GM19468 (cell line): ENCODE measurements around the gene SLC7A5.
"Not testable (repeated sequence)": the region's sequence is repeated elsewhere in the genome, so short reads cannot be mapped to it uniquely, and the experiment has no call there.

Source experiments
- ATAC-seq: cut with Tn5 transposase; IDR thresholded peaks from one replicate; pipeline ENCODE4 v1.9.1; 2021; ENCODE audit warnings: mild to moderate bottlenecking, moderate library complexity, moderate number of reproducible peaks; ENCODE audit not compliant: unreplicated experiment; ENCODE audit errors: extremely low read depth

Gene SLC7A5

DNA sequence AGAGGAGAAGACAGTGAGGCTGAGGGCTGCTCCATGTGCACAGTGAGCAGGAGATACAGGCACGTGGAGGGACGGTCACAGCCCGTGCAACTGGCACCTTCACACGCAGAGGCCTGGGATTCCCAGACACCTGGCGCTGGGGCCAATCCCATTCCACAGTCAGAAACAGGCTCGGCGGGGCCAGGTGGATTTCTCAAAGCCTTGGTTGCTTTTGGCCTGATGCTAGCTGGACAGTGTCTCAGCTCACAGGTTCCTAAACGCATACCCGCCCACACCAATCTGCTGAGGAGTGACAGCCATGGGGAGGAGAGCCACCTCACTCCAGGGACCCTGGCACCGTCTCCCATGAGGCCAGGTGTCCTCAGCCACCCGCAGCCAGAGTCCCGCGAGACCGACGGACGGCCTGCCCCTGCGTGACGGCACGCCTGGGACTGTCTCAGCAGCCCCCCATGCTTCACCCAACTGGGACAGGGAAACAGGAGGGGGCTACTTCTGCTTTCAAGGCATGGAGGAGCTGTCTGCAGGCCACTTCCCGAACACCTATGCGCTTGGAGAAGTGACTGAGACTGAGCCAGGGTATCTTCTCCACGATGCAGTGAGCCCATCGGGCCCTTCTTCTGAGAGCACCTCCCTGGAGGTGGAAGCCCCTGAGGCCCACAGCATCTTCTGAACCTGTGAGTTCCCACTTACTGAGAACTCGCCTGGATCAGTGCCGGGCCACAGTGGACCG, 6.5 kb downstream of the SLC7A5 start:
- not testable (repeated sequence) for ATAC-seq

GRCh38 chr16:87861300-87862099, 7.8 kb downstream of the SLC7A5 start:
- not testable (repeated sequence) for ATAC-seq

DNA sequence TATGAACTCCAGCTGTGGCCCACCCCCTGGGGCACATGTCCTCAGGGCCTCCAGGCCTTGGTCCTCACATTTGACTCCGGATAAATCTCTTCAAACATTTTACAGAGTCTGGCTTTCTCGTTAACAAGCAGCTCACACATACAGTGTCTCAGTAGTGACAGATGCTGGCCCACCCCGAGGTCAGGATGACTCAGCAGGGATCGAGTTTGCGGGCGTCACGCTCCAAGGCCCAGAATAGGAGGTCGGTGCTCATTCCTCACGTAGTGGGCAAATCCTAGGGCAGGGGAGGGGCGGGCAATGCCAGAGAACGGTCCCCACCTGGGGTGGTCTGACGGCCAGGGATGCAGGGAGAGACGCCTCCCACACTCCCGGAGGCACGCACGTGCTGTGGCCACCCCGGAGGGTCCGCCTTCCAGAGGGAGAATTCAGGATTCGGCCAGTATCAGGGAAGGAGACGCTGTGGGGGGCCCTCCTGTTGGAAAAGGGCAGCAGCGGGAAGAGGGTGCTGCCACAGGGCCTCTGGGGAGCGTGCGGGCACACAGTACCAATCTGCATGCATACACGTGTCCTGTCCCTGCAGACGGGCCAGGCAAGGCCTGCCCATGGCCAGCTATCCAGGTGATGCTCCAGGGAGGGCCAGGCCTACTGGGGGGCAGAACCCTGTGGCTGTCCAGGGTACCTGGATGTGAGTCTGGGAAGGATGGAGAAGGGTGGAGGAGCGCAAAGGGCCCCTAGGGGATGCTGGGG, 8.6 kb downstream of the SLC7A5 start:
- no peak for ATAC-seq

DNA sequence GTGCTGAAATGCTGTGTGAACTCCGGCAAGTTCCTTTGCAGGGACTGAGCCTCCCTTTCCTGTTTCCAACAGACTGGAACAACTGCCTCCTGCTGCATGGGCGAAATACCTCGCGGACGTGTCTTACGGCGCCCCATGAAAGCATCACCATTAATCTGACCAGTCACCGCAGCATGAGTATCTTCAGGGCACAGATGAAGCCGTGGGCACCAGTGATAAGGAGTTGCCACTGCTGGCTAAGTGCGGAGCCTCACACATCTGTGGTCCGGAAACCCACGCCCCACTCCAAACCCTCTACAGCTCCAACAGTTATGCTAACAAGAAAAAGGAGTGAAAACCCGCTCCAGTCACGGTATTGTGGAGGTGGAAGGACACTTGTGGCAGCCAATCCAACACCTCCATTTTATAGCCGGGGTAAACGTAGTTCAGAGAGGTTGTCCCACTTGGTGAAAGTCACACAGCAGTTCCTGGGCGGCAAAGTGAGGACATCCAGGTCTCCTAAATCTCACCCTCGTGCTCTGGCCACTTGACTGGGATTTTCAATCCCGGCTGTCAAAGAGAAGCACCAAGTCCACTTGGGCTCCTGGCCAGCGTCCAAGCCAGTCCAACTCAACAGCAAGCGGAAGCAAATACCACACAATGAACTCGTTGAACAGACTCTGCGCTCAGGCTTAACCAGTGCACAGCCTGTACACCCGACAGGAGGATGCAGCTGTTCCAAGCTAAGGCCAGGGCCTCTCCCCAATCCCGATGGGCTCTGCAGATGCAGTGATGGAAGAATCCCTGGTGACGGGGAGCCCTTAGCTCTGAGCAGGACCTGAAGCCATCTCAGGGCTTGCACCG, 10.9 kb downstream of the SLC7A5 start:
- not testable (repeated sequence) for ATAC-seq

GRCh38 chr16:87856791-87857228, 12.5 kb downstream of the SLC7A5 start:
- ATAC-seq = no peak

DNA sequence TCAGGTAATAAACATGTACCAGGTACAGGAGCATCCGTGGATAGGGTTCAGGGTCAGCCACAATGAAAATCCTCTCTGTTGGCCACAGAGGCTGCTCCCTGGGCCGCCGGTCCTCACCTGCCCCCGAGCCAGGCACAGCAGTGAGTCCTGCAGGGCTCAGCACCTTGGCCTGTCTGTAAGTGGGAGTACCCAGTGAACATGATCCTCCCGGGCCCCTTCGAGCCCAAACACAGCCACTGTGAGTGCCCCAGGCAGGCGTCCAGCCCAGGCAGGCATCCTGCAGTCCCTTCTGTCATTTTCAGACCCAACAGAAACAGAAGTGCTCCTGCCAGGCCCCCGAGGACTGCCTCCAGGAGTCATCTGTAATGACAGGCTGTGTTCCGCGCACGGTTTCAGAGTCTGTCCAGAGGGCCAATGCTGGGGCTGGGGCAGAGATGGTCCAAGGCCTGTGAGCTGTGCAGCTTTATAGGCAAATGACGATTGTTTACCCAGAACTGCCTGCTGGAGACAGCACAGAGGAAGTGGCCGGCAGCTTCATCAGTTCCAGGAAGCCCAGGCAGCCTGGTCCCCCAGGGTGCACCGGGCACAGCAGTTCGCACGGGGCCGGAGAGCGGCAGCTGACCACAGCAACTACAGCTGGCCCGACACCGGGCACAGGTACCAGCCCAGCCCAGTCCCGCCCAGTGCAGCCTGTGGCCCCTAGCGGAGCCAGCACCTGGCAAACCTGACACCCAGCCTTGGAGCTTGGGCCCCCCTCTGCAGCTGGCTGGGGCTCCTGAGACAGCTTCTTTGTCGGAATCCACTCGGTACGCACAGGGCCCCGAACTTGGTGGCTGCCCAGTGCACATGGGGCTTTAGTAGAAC, 13.2 kb downstream of the SLC7A5 start:
- ATAC-seq = no peak

DNA sequence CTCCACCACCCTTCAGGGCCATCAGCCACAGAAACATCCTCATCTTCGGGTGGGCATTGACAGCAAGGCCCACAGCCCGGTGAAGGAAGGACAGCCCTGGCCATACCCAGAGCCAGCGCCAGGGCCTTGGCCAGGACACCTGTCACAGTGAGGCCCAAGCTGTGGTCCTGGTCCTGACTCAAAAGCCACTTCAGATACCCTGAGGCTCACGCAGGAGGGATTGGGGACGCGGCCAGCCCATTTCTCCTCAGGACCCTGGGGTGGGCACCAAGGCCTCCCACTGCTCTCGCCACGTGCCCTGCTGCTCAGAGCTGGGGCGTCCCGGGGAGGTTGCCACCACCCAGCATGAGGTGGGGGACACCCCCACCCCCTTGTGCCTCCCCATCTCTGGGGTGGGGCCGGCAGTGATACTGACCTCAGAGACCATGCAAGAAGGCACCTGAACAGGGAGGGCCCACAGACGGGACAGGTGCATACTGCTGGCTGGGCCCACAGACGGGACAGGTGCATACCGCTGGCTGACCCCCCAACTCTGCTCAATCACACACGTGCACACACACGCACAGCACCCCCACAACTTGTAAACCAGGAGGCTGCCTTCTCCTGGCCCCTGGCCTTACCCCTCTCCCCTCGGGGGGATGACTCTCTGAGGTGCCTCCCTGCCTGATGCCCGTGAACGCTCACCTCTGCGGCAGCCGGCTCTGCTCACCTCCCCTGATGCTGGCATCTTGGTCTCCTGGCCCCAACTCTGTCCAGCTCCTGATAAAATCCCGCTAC, 14.2 kb downstream of the SLC7A5 start:
- no peak for ATAC-seq

- no peak for ATAC-seq
These were observed 15.0 kb downstream of the SLC7A5 start for GRCh38 chr16:87854053-87854906.

DNA sequence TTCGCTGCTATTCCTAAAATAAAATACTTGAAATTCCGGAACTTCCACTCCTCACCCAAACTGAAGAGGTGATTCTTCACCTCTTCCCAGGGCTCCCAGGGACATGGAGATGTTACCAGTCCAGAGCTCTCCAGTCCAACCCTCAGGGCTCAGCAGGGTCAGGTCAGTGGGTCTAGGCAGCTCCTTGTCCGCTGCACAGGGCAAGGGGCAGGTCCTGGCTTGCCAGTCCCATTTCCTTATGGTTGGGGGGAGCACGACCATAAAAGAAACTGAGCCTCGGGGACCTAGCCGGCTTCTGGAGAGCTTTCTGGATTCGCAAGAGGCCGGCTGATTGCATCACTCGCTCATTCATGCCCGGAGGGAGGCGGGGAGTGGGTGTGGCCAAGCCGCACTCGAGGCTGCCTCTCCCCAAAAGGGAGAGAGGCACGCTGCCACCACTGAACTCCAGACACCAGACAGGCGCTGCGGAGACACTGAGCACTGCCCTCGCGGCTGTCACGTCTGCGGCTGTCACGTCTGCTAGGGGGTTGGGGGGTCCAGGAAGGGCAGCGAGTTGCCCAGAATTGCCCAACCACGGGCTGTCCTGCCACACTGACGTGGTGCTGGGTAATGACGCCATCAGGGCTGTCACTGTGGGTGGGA, 15.8 kb downstream of the SLC7A5 start:
- ATAC-seq = peak; percentile 71

- no peak for ATAC-seq
These were observed 17.7 kb downstream of the SLC7A5 start for GRCh38 chr16:87851601-87852000.

DNA sequence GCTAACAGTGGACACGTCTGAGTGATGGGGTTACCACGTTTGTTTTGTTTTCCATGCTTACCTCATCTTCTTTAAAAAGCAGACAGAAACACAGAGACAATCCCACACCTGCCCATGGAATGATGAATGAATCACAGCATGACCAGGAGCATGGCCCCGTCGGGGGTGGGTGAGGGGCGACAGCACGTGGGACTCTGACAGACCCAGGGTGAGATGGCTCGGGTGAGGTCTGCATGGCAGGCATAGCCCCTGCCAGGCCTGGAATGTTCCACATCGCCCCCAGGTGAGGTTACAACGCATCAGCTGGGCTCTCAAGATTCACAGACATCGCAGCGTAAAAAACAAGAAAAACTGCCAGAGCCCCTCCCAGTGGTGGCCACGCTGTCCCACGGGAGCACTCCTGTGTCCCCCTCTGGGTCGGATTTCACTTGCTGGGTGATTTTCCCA, 18.1 kb downstream of the SLC7A5 start:
- ATAC-seq = no peak

DNA sequence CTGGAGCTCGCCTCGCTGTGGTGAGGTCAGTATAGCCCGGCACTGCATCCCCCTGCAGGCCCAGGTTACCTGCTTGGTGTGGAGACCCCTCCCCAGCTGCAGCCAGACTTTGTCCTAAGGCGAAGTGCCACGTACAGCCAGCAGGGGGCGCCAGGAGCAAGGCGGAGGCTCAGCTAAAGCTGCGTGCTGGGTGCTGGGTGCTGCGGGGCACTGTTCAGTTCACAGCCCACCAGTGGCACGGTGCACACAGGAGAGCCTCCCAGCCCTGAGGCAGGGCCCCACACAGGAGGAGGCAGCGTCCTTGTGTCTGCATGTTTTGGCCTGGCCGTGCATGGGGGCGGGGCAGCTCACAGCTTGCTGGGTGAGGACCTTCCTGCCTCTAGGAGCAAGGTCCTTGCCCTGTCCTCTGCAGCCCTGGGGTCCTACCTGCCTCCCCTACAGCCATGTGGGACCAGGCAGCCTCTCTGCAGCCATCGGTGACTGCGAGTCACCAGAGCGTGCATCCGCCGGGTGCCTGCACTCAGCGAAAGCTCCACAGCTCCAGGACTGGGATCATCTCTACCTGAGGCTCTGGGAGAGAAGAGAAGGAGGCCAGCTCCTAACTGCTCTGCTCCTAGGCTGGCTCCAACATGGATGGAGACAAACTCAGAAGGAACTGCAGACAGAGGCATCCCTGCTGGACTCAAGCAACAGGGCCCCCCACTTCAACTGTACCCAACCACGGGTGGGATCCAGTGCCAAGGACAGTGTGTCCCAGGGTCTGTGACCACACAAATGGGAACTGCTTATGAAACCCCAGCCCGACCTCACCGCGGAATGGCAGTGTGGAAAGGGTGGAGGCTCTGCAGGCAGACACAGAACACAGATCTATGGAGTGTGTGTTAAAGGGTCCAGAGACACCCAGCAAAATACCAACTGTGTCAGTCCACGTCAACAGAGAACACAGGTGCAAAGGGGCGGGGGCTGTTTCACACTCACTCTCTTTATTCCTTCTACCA, 19.0 kb downstream of the SLC7A5 start:
- ATAC-seq = no peak

DNA sequence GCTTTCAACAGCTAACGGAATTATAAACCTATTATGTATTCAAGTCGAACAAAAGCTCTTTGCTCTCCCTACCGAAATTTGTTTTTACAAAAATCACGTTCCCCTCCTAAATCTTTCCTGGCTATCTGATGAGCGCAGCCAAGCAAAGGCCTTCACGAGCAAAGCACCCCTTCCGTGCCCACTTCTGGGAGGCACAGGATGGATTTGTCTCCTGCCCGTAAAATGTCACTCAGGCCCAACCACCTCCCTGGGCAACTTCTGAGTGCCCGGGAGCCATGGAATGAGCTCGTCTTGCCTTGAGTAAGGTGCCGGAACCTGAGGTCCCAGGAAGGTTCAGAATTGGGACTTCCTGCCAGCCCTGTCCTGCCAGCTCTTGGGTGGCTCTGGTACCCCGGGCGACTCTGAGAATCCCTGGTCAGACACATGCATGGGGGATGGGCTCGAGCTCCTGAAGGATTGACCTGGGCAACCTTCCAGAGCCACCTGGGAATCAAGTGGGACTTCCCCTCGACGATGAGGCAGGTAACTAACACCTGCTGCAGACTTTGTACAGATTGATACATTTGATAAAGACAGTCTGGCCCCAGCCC, 19.8 kb downstream of the SLC7A5 start:
- ATAC-seq = no peak

DNA sequence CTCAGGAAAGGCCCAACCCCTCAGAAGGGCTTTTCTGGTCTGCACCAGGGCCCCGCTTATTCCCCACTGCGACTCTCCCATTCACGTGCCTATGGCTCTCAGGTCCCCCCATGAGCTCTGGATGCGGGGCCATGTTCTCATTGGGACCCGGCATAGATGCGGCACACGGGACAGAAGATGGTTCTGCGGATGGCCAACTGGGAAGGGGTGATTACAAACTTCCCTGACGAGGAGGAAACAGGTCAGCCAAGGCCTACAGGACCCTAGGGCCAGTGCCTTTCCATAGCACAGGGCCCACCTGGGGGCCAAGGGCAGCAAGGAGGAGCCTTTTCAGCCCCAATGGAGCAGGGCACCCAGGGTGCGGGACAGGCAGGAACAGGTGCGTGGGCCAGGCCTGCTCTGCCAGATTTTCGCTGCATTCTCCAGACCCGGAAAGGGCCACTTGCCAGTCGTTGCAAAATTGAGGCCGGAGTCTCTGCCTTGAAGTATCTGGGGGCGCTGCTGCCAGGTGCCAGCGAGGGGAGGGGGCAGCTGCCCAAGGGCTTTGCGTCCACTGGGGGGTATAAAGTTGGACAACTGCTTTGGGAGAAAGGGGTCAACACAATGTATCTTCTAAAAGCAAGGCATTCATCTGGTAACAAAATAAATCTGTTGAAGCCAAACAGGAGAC, 20.5 kb downstream of the SLC7A5 start:
- no peak for ATAC-seq
